NT2/D1 (cell line): ENCODE data around the gene MEMO1.

Source experiments
- DNase-seq: peaks from one replicate; pipeline ENCODE4 v3.0.0-alpha.2; 2011; ENCODE audit warnings: low read depth, low spot score
- H3K27me3 ChIP-seq: 2 replicates; pipeline ENCODE4 v1.6.0; 2011; ENCODE audit warnings: mild to moderate bottlenecking; ENCODE audit not compliant: insufficient read length, insufficient read depth
- H3K36me3 ChIP-seq: 2 replicates; pipeline ENCODE4 v1.6.1; 2011; ENCODE audit warnings: mild to moderate bottlenecking, low read length, mixed read lengths; ENCODE audit not compliant: insufficient read depth, insufficient read length
- H3K4me1 ChIP-seq: 2 replicates; pipeline ENCODE4 v1.5.1; 2011; ENCODE audit not compliant: insufficient read depth, insufficient read length
- H3K4me3 ChIP-seq: 2 replicates; pipeline ENCODE4 v1.5.1; 2011; ENCODE audit warnings: low read depth; ENCODE audit not compliant: insufficient read length
- H3K9ac ChIP-seq: 2 replicates; pipeline ENCODE4 v1.6.0; 2011; ENCODE audit warnings: low read depth; ENCODE audit not compliant: insufficient read length
- H3K9me3 ChIP-seq: 2 replicates; pipeline ENCODE4 v1.5.1; 2011; ENCODE audit warnings: mild to moderate bottlenecking, low read length; ENCODE audit not compliant: insufficient read depth
- SUZ12 ChIP-seq: IDR thresholded peaks from 2 replicates; pipeline ENCODE4 v1.6.1; 2011; ENCODE audit not compliant: insufficient read length, insufficient read depth; ENCODE audit errors: extremely low read depth
- YY1 ChIP-seq: IDR thresholded peaks from 2 replicates; pipeline ENCODE4 v1.6.1; 2011; ENCODE audit not compliant: insufficient read length, insufficient read depth
- ZNF274 ChIP-seq: IDR thresholded peaks from 2 replicates; pipeline ENCODE4 v1.6.1; 2011; ENCODE audit warnings: mild to moderate bottlenecking, low read depth, low read length

Gene MEMO1

DNA sequence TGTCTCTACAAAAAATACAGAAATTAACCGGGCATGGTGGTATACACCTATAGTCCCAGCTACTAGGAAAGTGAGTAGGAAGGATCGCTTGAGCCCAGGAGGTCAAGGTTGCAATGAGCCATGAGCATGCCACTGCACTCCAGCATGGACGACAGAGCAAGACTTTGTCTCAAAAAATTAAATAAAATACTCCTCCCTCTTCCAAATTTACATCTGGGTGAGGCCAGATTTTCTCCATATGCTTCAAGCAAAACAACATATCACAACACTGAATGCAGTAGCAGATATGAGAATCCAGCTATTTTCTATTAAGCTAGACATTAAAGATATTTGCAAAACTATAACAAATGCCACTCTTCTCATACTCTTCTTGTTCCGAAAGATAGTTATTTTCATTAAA lies 20.9 kb downstream of the MEMO1 start:
- Histone ChIP-seq H3K27me3 (no peaks in the 10 kb centered on the region), H3K36me3 (no peaks in the 10 kb centered on the region), H3K9me3 (no peaks in the 10 kb centered on the region), H3K9ac (no peak overlapping the region), H3K4me1 (no peaks in the 10 kb centered on the region), H3K4me3 (no peak overlapping the region)
- no peak for TF ChIP-seq YY1
- no peak for TF ChIP-seq ZNF274
- no peak for TF ChIP-seq SUZ12
- DNase-seq = no peak

- H3K27me3 ChIP-seq = no peaks in the 10 kb centered on the region
- TF ChIP-seq YY1 = no peak
- TF ChIP-seq ZNF274 = no peak
- TF ChIP-seq SUZ12 = no peak
- H3K9me3 ChIP-seq = no peaks in the 10 kb centered on the region
- H3K4me3 ChIP-seq = no peak overlapping the region
- DNase-seq = no peak
- no peak overlapping the region for H3K9ac ChIP-seq
- H3K4me1 ChIP-seq = no peaks in the 10 kb centered on the region
- H3K36me3 ChIP-seq = no peaks in the 10 kb centered on the region
These were observed 23.2 kb downstream of the MEMO1 start for GRCh38 chr2:31987454-31988220.

DNA sequence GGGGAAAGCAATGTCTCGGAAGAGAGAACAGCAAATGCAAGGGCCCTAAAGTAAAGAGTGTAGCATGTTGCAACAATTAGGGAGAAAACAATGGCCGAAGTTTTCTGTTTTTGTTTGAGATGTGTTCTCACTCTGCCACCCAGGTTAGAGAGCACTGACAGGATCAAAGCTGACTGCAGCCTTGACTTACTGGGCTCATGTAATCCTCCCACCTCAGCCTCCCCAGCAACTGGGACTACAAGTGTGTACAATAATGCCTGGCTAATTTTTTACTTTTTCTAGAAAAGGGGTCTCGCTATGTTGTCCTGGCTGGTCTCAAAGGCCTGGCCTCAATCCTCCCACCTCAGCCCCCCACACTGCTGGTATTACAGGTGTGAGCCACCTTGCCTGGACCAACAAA lies 23.9 kb downstream of the MEMO1 start:
- no peaks in the 10 kb centered on the region for H3K36me3 ChIP-seq
- H3K9ac ChIP-seq = no peak overlapping the region
- no peaks in the 10 kb centered on the region for H3K27me3 ChIP-seq
- no peak overlapping the region for H3K4me3 ChIP-seq
- no peaks in the 10 kb centered on the region for H3K4me1 ChIP-seq
- no peak for TF ChIP-seq YY1
- TF ChIP-seq ZNF274 = no peak
- TF ChIP-seq SUZ12 = no peak
- no peaks in the 10 kb centered on the region for H3K9me3 ChIP-seq
- DNase-seq = no peak

DNA sequence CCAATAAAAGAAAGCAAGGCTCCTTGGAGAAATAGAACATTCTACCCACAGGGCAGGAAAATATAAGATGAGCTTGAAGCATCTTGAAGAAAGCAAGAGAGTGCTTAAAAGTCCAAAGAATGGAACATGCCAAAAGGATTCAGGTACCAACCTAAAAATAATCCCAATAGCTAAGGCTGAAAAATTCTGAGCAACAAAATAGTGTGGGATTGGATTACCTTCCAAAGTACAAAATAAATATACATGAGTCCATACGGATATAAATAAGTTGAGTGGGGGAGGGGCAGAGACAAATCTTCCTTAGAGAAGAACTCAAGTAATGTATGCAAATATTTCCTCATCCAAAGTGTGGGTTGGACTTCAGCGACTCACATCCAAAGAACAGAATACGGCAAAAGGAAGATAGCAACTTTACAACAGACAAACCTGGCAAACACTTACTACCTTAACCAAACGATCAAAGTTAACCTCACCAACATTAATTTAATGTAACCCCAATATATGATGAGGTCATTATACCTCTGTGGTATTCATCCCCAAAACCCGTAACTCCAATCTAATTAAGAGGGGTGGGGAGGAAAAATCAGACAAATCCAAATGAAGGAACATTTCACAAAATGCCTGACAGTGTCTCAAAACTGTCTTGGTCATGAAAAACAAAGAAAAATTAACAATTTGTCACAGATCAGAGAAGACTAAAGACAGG lies 26.9 kb downstream of the MEMO1 start:
- Histone ChIP-seq H3K36me3 (no peaks in the 10 kb centered on the region), H3K27me3 (no peaks in the 10 kb centered on the region), H3K4me1 (no peaks in the 10 kb centered on the region), H3K9ac (no peak overlapping the region), H3K9me3 (no peaks in the 10 kb centered on the region), H3K4me3 (no peak overlapping the region)
- no peak for TF ChIP-seq YY1
- no peak for TF ChIP-seq SUZ12
- TF ChIP-seq ZNF274 = no peak
- DNase-seq = no peak

- no peaks in the 10 kb centered on the region for H3K36me3 ChIP-seq
- no peaks in the 10 kb centered on the region for H3K4me1 ChIP-seq
- H3K4me3 ChIP-seq = no peak overlapping the region
- H3K9ac ChIP-seq = no peak overlapping the region
- H3K9me3 ChIP-seq = no peaks in the 10 kb centered on the region
- no peaks in the 10 kb centered on the region for H3K27me3 ChIP-seq
- TF ChIP-seq ZNF274 = no peak
- TF ChIP-seq YY1 = no peak
- no peak for TF ChIP-seq SUZ12
- DNase-seq = peak; percentile 15
These were observed 30.0 kb downstream of the MEMO1 start for GRCh38 chr2:31980674-31981356.

DNA sequence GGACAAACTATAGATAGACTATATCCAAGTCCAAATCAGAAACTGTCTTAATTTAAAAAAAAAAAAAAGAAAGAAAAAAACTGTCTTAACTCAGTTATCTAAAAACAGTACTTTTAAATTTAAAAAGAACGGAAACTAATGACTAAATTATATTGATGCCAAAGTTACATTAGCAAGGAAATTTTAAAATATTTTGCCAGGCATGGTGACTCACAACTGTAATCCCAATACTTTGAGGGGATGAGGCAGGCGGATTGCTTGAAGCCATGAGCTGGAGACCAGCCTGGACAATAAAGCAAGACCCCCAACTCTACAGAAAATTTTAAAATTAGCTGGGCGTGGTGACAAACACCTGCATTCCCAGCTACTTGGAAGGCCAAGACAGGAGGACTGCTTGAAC lies 30.9 kb downstream of the MEMO1 start:
- Histone ChIP-seq H3K4me1 (no peaks in the 10 kb centered on the region), H3K36me3 (no peaks in the 10 kb centered on the region), H3K9ac (no peak overlapping the region), H3K4me3 (no peak overlapping the region), H3K27me3 (no peaks in the 10 kb centered on the region), H3K9me3 (no peaks in the 10 kb centered on the region)
- TF ChIP-seq ZNF274 (no peak), YY1 (no peak), SUZ12 (no peak)
- no peak for DNase-seq

- no peaks in the 10 kb centered on the region for H3K27me3 ChIP-seq
- H3K4me3 ChIP-seq = no peak overlapping the region
- no peaks in the 10 kb centered on the region for H3K36me3 ChIP-seq
- TF ChIP-seq YY1 (no peak), SUZ12 (no peak), ZNF274 (no peak)
- DNase-seq = no peak
- H3K4me1 ChIP-seq = no peaks in the 10 kb centered on the region
- H3K9ac ChIP-seq = no peak overlapping the region
- H3K9me3 ChIP-seq = no peaks in the 10 kb centered on the region
These were observed 31.8 kb downstream of the MEMO1 start for GRCh38 chr2:31979018-31979417.
